ENCODE results near the gene PCDHA3. TPM values are rescaled to one million over a fixed set of nuclear protein-coding genes. Genes with fewer than 3 reads are reported as not detected.
"Not testable (repeated sequence)": the region's sequence is repeated elsewhere in the genome, so short reads cannot be mapped to it uniquely, and the experiment has no call there.

Gene PCDHA3
- polyA plus RNA-seq (ENCODE audit: insufficient read length in 4 of 4) = under 1 TPM; 0.27 to 0.74 (median 0.35) TPM

GRCh38 chr5:140800816-140801493 is at the start of gene PCDHA3:
Gene PCDHA3, plus strand, starts transcription at chr5:140801057.
- no peak for DNase-seq (ENCODE audit: low read depth in 4 of 4, low spot score in 3 of 4)

GRCh38 chr5:140753561-140753960 is 47.3 kb upstream of the PCDHA3 start:
- no peak for DNase-seq (ENCODE audit: low read depth in 4 of 4, low spot score in 3 of 4)

- DNase-seq (ENCODE audit: low read depth in 4 of 4, low spot score in 3 of 4) = no peak
These were observed 36.5 kb upstream of the PCDHA3 start for GRCh38 chr5:140764177-140764973.

- no peak for DNase-seq (ENCODE audit: low read depth in 4 of 4, low spot score in 3 of 4)
These were observed 33.4 kb upstream of the PCDHA3 start for GRCh38 chr5:140767444-140767843.

GRCh38 chr5:140780512-140780911 is 20.3 kb upstream of the PCDHA3 start:
- DNase-seq (ENCODE audit: low read depth in 4 of 4, low spot score in 3 of 4) = no peak

- DNase-seq (ENCODE audit: low read depth in 4 of 4, low spot score in 3 of 4) = no peak
These were observed 14.8 kb upstream of the PCDHA3 start, which contains the start of gene PCDHA1 for GRCh38 chr5:140785905-140786686. Gene PCDHA1, plus strand, starts transcription at chr5:140786140.

- DNase-seq (ENCODE audit: low read depth in 4 of 4, low spot score in 3 of 4) = not testable (repeated sequence)
These were observed 13.4 kb upstream of the PCDHA3 start for GRCh38 chr5:140787422-140787821.

- DNase-seq (ENCODE audit: low read depth in 4 of 4, low spot score in 3 of 4) = not testable (repeated sequence)
These were observed 12.9 kb upstream of the PCDHA3 start for GRCh38 chr5:140787849-140788504.

- DNase-seq (ENCODE audit: low read depth in 4 of 4, low spot score in 3 of 4) = no peak
These were observed 9.8 kb upstream of the PCDHA3 start for GRCh38 chr5:140791089-140791488.

GRCh38 chr5:140794595-140795258 is 6.1 kb upstream of the PCDHA3 start, which contains the start of gene PCDHA2:
Gene PCDHA2, plus strand, starts transcription at chr5:140794852.
- no peak for DNase-seq (ENCODE audit: low read depth in 4 of 4, low spot score in 3 of 4)

GRCh38 chr5:140795259-140795641 is 5.6 kb upstream of the PCDHA3 start:
- no peak for DNase-seq (ENCODE audit: low read depth in 4 of 4, low spot score in 3 of 4)

- not testable (repeated sequence) for DNase-seq (ENCODE audit: low read depth in 4 of 4, low spot score in 3 of 4)
These were observed 4.7 kb upstream of the PCDHA3 start for GRCh38 chr5:140796072-140796717.

- DNase-seq (ENCODE audit: low read depth in 4 of 4, low spot score in 3 of 4) = no peak
These were observed 4.2 kb upstream of the PCDHA3 start for GRCh38 chr5:140796718-140797095.

GRCh38 chr5:140801494-140801841 is 611 bp downstream of the PCDHA3 start:
- no peak for DNase-seq (ENCODE audit: low read depth in 4 of 4, low spot score in 3 of 4)

GRCh38 chr5:140802381-140802780 is 1.5 kb downstream of the PCDHA3 start:
- DNase-seq (ENCODE audit: low read depth in 4 of 4, low spot score in 3 of 4) = not testable (repeated sequence)

- DNase-seq (ENCODE audit: low read depth in 4 of 4, low spot score in 3 of 4) = no peak
These were observed 2.0 kb downstream of the PCDHA3 start for GRCh38 chr5:140802781-140803271.

- DNase-seq (ENCODE audit: low read depth in 4 of 4, low spot score in 3 of 4) = no peak
These were observed 6.2 kb downstream of the PCDHA3 start, which contains the start of gene PCDHA4 for GRCh38 chr5:140806834-140807775. Gene PCDHA4, plus strand, starts transcription at chr5:140807068.

- not testable (repeated sequence) for DNase-seq (ENCODE audit: low read depth in 4 of 4, low spot score in 3 of 4)
These were observed 7.5 kb downstream of the PCDHA3 start for GRCh38 chr5:140808241-140808888.
